Neuron (in vitro differentiated cells): ENCODE data around the gene CDH2.
"Not testable (repeated sequence)": the region's sequence is repeated elsewhere in the genome, so short reads cannot be mapped to it uniquely, and the experiment has no call there.

Experiments used
- H2AFZ ChIP-seq: one replicate; pipeline ENCODE4 v1.6.1; 2013; ENCODE audit warnings: low read depth, mild to moderate bottlenecking, inconsistent platforms, low read length, moderate library complexity
- H3K27me3 ChIP-seq: one replicate; pipeline ENCODE4 v1.6.1; 2013; ENCODE audit warnings: low read length; ENCODE audit not compliant: insufficient read depth
- H3K36me3 ChIP-seq: one replicate; pipeline ENCODE4 v1.6.1; 2013; ENCODE audit warnings: low read length; ENCODE audit not compliant: insufficient read depth
- H3K4me1 ChIP-seq: one replicate; pipeline ENCODE4 v1.6.1; 2013; ENCODE audit warnings: low read length; ENCODE audit not compliant: insufficient read depth
- H3K4me3 ChIP-seq: 2 replicates; pipeline ENCODE4 v1.5.1; 2013; ENCODE audit warnings: mild to moderate bottlenecking, low read length, moderate library complexity
- H3K9me3 ChIP-seq: one replicate; pipeline ENCODE4 v1.6.1; 2013; ENCODE audit warnings: low read length

Gene CDH2

DNA sequence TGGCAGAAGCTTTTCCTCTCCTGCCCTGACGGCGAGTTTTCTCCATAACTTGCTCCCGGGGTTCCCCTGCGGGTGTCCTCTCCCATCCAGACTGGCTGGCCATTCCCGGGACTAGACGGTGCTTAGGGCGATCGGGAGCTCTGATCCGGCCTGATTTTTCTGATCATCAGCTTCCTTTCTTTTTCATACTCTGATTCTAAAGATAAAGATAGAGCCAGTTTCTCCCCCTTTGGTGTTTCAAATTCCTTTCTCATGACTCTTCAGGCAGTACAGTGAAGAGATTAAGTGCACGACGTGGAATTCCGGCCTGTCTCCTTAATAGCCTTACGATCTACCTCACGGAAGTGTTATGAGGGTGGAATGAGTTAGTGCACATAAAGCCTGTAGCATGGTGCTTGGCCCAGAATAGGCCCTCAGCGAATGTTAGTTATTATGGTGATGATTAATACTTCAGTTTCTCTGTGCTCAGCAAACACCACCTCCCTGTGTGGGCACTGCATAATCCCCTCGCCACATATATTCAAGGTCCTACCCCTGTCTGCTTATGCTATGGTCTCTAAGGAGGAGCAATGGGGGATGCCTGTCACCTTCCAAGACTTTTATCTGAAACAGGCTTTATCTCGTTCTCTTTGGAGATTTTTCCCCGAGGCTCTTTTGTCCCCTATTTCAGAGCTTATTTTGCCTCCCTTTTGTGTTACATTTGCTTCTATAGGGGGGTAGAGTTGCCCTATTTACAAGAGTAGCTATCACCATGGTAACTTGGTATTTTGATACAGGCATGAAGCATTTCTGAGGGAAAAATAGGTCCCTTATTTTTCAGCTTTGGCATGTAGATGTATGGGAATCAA, 254.8 kb downstream of the CDH2 start:
- H3K36me3 ChIP-seq: no peaks in the 10 kb centered on the region
- no peaks in the 10 kb centered on the region for H3K9me3 ChIP-seq
- H3K4me3 ChIP-seq: no peak overlapping the region
- no peaks in the 10 kb centered on the region for H3K27me3 ChIP-seq
- peaks cover 36% of the 10 kb centered on the region for H3K4me1 ChIP-seq
- no peak overlapping the region for H2AFZ ChIP-seq

DNA sequence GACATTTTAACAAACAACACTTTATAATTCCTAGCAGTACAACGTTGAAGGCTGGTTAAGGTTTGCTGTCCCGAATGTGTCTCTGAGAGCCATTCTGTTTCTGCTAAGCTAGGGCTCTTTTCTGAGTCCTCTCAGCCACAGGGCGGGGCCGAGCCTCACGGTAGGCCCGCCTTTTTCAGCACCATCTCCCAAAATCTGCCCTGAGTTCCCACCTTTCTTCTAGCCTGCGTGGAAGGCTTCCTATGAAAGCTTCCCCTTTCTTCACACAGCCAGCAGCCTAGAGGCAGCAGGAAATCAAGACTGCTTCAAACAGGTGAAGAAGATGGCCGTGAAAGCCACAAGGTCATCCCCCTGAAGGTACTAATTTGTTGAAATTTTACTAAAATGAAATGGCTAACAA, 255.5 kb downstream of the CDH2 start:
- Histone ChIP-seq H3K4me3 (no peak overlapping the region), H3K9me3 (no peaks in the 10 kb centered on the region), H2AFZ (no peak overlapping the region), H3K27me3 (no peaks in the 10 kb centered on the region), H3K4me1 (peaks cover 36% of the 10 kb centered on the region), H3K36me3 (no peaks in the 10 kb centered on the region)

DNA sequence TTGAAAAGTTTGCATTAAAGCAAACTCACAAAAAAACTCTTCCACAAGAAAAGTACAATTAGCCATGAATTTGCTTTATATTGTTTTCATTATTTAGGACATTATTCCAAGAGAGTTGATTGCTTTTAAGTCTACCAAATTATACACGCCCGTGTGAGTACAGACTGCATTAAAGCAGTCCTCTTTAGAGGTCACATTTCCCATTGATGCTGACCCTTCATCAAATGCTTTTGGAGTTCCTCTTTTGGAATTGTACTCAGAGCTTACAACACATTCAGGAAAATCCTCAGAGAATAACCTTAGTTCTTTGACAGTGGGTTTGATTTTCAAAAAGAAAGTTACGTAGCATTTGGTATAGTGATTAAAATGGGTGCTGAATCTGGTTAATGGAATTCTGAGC, 256.1 kb downstream of the CDH2 start:
- Histone ChIP-seq H3K4me3 (no peak overlapping the region), H3K4me1 (peaks cover 36% of the 10 kb centered on the region), H3K36me3 (no peaks in the 10 kb centered on the region), H3K27me3 (no peaks in the 10 kb centered on the region), H3K9me3 (no peaks in the 10 kb centered on the region), H2AFZ (no peak overlapping the region)

DNA sequence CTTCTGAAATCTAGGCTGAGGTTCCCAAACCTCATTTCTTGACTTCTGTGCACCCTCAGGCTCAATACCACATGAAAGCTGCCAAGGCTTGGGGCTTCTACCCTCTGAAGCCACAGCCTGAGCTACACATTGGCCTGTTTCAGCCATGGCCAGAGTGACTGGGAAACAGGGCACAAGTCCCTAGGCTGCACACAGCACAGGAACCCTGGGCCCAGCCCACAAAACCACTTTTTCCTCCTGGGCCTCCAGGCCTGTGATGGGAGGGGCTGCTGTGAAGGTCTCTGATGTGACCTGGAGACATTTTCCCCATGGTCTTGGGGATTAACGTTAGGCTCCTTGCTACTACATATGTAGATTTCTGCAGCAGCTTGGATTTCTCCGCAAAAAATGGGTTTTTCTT, 270.7 kb downstream of the CDH2 start:
- H3K9me3 ChIP-seq: peaks cover 13% of the 10 kb centered on the region
- not testable (repeated sequence) for H3K36me3 ChIP-seq, H3K27me3 ChIP-seq, H2AFZ ChIP-seq, H3K4me3 ChIP-seq, H3K4me1 ChIP-seq

DNA sequence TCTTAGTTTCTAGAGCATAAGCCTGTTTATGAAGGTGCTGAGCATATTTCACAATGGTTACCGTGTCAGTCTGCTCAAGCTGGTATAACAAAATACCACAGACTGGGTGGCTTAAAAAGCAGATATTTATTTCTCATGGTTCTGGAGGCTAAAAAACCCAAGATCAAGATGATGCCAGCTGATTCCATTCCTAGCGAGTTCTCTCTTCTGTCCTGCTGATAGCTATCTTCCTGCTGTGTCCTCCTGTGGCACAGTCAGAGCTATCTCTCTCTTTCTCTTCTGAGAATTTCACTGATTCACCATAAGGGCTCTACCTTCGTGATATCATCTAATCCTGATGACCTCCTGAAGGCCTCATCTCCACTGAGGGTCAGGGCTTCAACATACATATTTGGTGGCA, 273.0 kb downstream of the CDH2 start:
- H3K4me1 ChIP-seq: no peaks in the 10 kb centered on the region
- no peak overlapping the region for H3K4me3 ChIP-seq
- no peak overlapping the region for H2AFZ ChIP-seq
- peaks cover 13% of the 10 kb centered on the region for H3K9me3 ChIP-seq
- no peaks in the 10 kb centered on the region for H3K27me3 ChIP-seq
- H3K36me3 ChIP-seq: no peaks in the 10 kb centered on the region

DNA sequence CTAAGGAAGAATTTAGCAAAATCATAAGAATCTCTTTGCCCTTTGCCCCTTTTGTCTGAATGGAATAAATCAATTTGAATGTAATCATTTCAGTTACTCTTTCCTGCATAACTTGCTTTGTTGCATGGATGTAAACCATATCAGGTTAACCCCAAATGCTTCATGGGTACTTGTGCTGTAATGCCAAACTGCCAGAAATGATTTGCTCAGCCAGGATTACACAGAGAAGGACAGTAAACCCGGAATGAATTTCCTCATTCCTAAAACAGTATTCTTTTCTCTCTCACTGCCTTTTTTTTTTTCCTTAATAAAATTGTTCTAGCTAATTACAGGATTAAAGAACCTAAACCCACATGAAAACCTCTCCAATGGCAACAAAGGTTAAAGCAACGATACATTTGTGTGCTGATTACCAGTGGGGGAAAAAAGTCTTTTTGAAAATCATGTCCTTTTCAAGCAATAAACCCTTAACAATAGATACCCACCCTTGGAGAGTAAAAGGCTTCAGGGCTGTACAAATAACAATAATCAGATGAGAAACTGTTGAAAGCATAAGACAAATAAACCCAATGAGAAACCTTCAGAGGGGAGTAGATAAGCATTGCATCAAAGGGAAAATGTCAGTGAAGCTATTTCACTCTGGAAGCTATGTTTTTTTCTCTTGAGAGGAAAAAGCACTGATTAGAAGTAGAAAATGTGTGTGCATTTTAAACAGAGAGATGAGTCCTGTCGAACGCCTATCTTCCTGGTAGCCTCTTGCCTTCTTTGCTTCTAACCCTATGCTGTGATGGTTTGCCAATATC, 275.3 kb downstream of the CDH2 start:
- H2AFZ ChIP-seq: peak overlapping the region; percentile 17
- peaks cover 8% of the 10 kb centered on the region for H3K9me3 ChIP-seq
- no peaks in the 10 kb centered on the region for H3K36me3 ChIP-seq
- H3K4me3 ChIP-seq: no peak overlapping the region
- no peaks in the 10 kb centered on the region for H3K27me3 ChIP-seq
- H3K4me1 ChIP-seq: no peaks in the 10 kb centered on the region
